A549 (cell line): Measurements from ENCODE around the gene SCUBE3. TPM values are rescaled to one million over a fixed set of nuclear protein-coding genes. Genes with fewer than 3 reads are reported as not detected.

Source experiments
- ATAC-seq, 2 experiments: fragments of 200-7000 bp in 1 of 2; fragments of >200 bp in 1 of 2; cut with Nextera tagmentation in 1 of 2; cut with Tn5 transposase in 1 of 2; 3 replicates each; pipeline versions ENCODE4 v1.8.0 to v1.9.1; 2018 to 2020; ENCODE audit warnings: mild to moderate bottlenecking in 1 of 2, moderate library complexity in 1 of 2
- CTCF ChIA-PET: fragments of 300-600 bp; sonication (Branson Sonifier 250); formaldehyde crosslinking; extraction: SDS; loops from one replicate; lab custom pipeline; 2021; ENCODE audit warnings: antibody characterized with exemption, inconsistent platforms; lab: Yijun Ruan, JAX
- POLR2A ChIA-PET: fragments of 350-600 bp; formaldehyde crosslinking; extraction: SDS; loops from one replicate; lab custom pipeline; 2021; ENCODE audit warnings: antibody characterized with exemption, inconsistent platforms; lab: Yijun Ruan, JAX
- DNase-seq, 2 experiments: peaks; one replicate each; pipeline versions ENCODE4 v3.0.0 to v3.0.0-alpha.2; 2011 to 2016; ENCODE audit warnings: low read depth in 1 of 2, low spot score in 1 of 2
- FAIRE-seq: peaks from 2 replicates; lab custom pipeline; 2011; peaks lifted over from hg19 to GRCh38; lab: Jason Lieb, UNC
- H3K27ac ChIP-seq, 2 experiments: fragments of >200 bp; sonication (Bioruptor Twin); formaldehyde crosslinking; 3 replicates each; pipeline ENCODE4 v1.5.1; 2016 to 2017
- H3K4me1 ChIP-seq: fragments of >200 bp; sonication (Bioruptor Twin); formaldehyde crosslinking; 3 replicates; pipeline ENCODE4 v1.6.1; 2016
- H3K4me2 ChIP-seq: fragments of >200 bp; sonication (Bioruptor Twin); formaldehyde crosslinking; 3 replicates; pipeline ENCODE4 v1.6.1; 2016
- H3K4me3 ChIP-seq: fragments of >200 bp; sonication (Bioruptor Twin); formaldehyde crosslinking; 3 replicates; pipeline ENCODE4 v1.5.1; 2016
- H3K9me3 ChIP-seq: fragments of >200 bp; sonication (Bioruptor Twin); formaldehyde crosslinking; 3 replicates; pipeline ENCODE4 v1.6.1; 2016
- BCL3 ChIP-seq: fragments of >200 bp; sonication (Bioruptor Twin); formaldehyde crosslinking; IDR thresholded peaks from 3 replicates; pipeline ENCODE4 v1.6.1; 2016
- CEBPB ChIP-seq, 2 experiments: fragments of >200 bp in 1 of 2; sonication (Bioruptor Twin) in 1 of 2; formaldehyde crosslinking in 1 of 2; IDR thresholded peaks; 2 replicates each; pipeline ENCODE4 v1.6.1; 2012 to 2016
- CHD2 ChIP-seq: fragments of 150-350 bp; IDR thresholded peaks from 2 replicates; pipeline ENCODE4 v1.6.1; 2014; ENCODE audit warnings: low read length; ENCODE audit not compliant: partially characterized antibody
- CHD4 ChIP-seq: fragments of 200-600 bp; sonication (generic); IDR thresholded peaks from 2 replicates; pipeline ENCODE4 v1.6.1; 2016; ENCODE audit warnings: antibody characterized with exemption, mild to moderate bottlenecking, borderline replicate concordance
- CTCF ChIP-seq: fragments of >200 bp; sonication (Bioruptor Twin); formaldehyde crosslinking; IDR thresholded peaks from 3 replicates; pipeline ENCODE4 v1.5.1; 2016
- E2F6 ChIP-seq: IDR thresholded peaks from 2 replicates; pipeline ENCODE4 v1.6.1; 2012; ENCODE audit warnings: low read depth, borderline replicate concordance
- EHF ChIP-seq: fragments of 250-450 bp; sonication (Bioruptor Pico); IDR thresholded peaks from 2 replicates; pipeline ENCODE4 v1.5.0; 2020; ENCODE audit warnings: mild to moderate bottlenecking
- GATA3 ChIP-seq: IDR thresholded peaks from 2 replicates; pipeline ENCODE4 v1.6.1; 2012; ENCODE audit warnings: borderline replicate concordance
- HEYL ChIP-seq: fragments of 250-450 bp; sonication (Bioruptor Pico); IDR thresholded peaks from 2 replicates; pipeline ENCODE4 v1.8.0; 2021; ENCODE audit warnings: mild to moderate bottlenecking, moderate library complexity
- HOXA7 ChIP-seq: fragments of 250-450 bp; sonication (Bioruptor Pico); IDR thresholded peaks from 2 replicates; pipeline ENCODE4 v1.5.0; 2020; ENCODE audit warnings: mild to moderate bottlenecking, moderate library complexity
- HOXB5 ChIP-seq: fragments of 250-450 bp; sonication (Bioruptor Pico); IDR thresholded peaks from 2 replicates; pipeline ENCODE4 v1.5.0; 2020; ENCODE audit warnings: mild to moderate bottlenecking, moderate library complexity
- JUNB ChIP-seq: fragments of >200 bp; sonication (Bioruptor Twin); formaldehyde crosslinking; IDR thresholded peaks from 2 replicates; pipeline ENCODE4 v1.6.1; 2016
- MAX ChIP-seq: IDR thresholded peaks from 2 replicates; pipeline ENCODE4 v1.6.1; 2012
- MYC ChIP-seq: IDR thresholded peaks from 2 replicates; pipeline ENCODE4 v1.6.1; 2012; ENCODE audit warnings: mild to moderate bottlenecking, inconsistent platforms, low read length, improper control_type of control experiment, borderline replicate concordance
- NPAS2 ChIP-seq: fragments of 250-450 bp; sonication (Bioruptor Pico); IDR thresholded peaks from 2 replicates; pipeline ENCODE4 v1.8.0; 2022; ENCODE audit warnings: mild to moderate bottlenecking, moderate library complexity, borderline replicate concordance
- POLR2A ChIP-seq: IDR thresholded peaks from 2 replicates; pipeline ENCODE4 v1.6.1; 2012; ENCODE audit warnings: mild to moderate bottlenecking, low read length
- POLR2AphosphoS2 ChIP-seq: conservative IDR thresholded peaks from 2 replicates; pipeline ENCODE4 v1.6.1; 2012; ENCODE audit warnings: low read length, improper control_type of control experiment, inconsistent platforms
- RAD21 ChIP-seq, 2 experiments: fragments of >200 bp in 1 of 2; sonication (Bioruptor Twin) in 1 of 2; formaldehyde crosslinking in 1 of 2; IDR thresholded peaks in 1 of 2; conservative IDR thresholded peaks in 1 of 2; 2 replicates in 1 of 2; 3 replicates in 1 of 2; pipeline ENCODE4 v1.6.1; 2012 to 2018; ENCODE audit warnings: inconsistent platforms in 1 of 2
- RARB ChIP-seq: fragments of 250-450 bp; sonication (Bioruptor Pico); IDR thresholded peaks from 2 replicates; pipeline ENCODE4 v1.8.0; 2021; ENCODE audit warnings: mild to moderate bottlenecking, moderate library complexity
- RCOR1 ChIP-seq: fragments of 150-350 bp; IDR thresholded peaks from 2 replicates; pipeline ENCODE4 v1.6.1; 2014; ENCODE audit warnings: antibody characterized with exemption, low read length, low read depth
- REST ChIP-seq: fragments of 200-600 bp; sonication (generic); IDR thresholded peaks from 2 replicates; pipeline ENCODE4 v1.6.1; 2016; ENCODE audit warnings: antibody characterized with exemption, mild to moderate bottlenecking, moderate library complexity
- USF2 ChIP-seq: fragments of 450-650 bp; IDR thresholded peaks from 2 replicates; pipeline ENCODE4 v1.6.1; 2014; ENCODE audit warnings: antibody characterized with exemption
- ZC3H11A ChIP-seq: fragments of 450-650 bp; IDR thresholded peaks from 2 replicates; pipeline ENCODE4 v1.6.1; 2014; ENCODE audit warnings: antibody characterized with exemption, mild to moderate bottlenecking
- WGBS: methylation state at CpG from one replicate; pipeline ENCODE4 v1.1.6; 2017; ENCODE audit errors: missing lambda C conversion rate; 5-methylcytosine and 5-hydroxymethylcytosine counted together
- polyA plus RNA-seq, 4 experiments: library from polyadenylated mRNA; depleted of rRNA in 3 of 4; stranded (reverse); fragments of >200 nt; fragmentation: RNase III in 1 of 4; extraction: RNeasy Plus Mini Kit Qiagen cat#74134 plus additional on column Dnase treatment in 1 of 4; gene quantifications; 2 replicates in 3 of 4; 3 replicates in 1 of 4; pipeline ENCODE4 v1.2.3, GENCODE V29; 2011 to 2017

The SCUBE3 gene
- polyA plus RNA-seq, 2 of the 4 experiments (the other 2 are of a cell fraction): 0.06 to 0.13 TPM

GRCh38 chr6:35209081-35209480 is 4.7 kb upstream of the SCUBE3 start:
- CTCF ChIA-PET: interaction anchor here (1.0 to 15.3 kb wide), 4 partner anchors 31 to 600 kb away, joined by 4 to 206 read pairs (median 32); no protein-coding TSS in a partner anchor
- no peak for ATAC-seq

GRCh38 chr6:35209622-35210247 is 4.0 kb upstream of the SCUBE3 start:
- H3K4me2 ChIP-seq: no peak overlapping the region
- no peak for TF ChIP-seq CHD2
- no peak for TF ChIP-seq HOXB5 (CRISPR knock-in tag)
- TF ChIP-seq E2F6: no peak
- TF ChIP-seq REST: no peak
- TF ChIP-seq HOXA7 (CRISPR knock-in tag): no peak
- no peak for TF ChIP-seq HEYL (CRISPR knock-in tag)
- no peak for TF ChIP-seq BCL3
- no peak for TF ChIP-seq RCOR1
- no peak for TF ChIP-seq CEBPB (IDR thresholded peaks at IDR 0.05)
- TF ChIP-seq, all 56 proteins: peak for 0
- no peaks in the 10 kb centered on the region for H3K4me1 ChIP-seq
- ATAC-seq: no peak
- H3K4me3 ChIP-seq: no peak overlapping the region
- FAIRE-seq: no peak
- POLR2A ChIA-PET: no interaction called here
- H3K27ac ChIP-seq: no peak overlapping the region
- no peaks in the 10 kb centered on the region for H3K9me3 ChIP-seq
- no peak for DNase-seq
- CTCF ChIA-PET: interaction anchor here (1.0 to 15.3 kb wide), 4 partner anchors 32 to 601 kb away, joined by 4 to 206 read pairs (median 5); no protein-coding TSS in a partner anchor
- 85% methylated on average over 1 of the region's 2 CpGs for WGBS

More at GRCh38 chr6:35209081-35209480, 4.7 kb upstream of the SCUBE3 start:
- Histone ChIP-seq H3K4me3 (no peak overlapping the region), H3K4me2 (no peak overlapping the region), H3K9me3 (no peaks in the 10 kb centered on the region), H3K4me1 (no peaks in the 10 kb centered on the region), H3K27ac (no peak overlapping the region)
- FAIRE-seq (no peak), DNase-seq (no peak)
- WGBS: 60% methylated on average over 1 of the region's 1 CpG
- TF ChIP-seq NPAS2 (CRISPR knock-in tag) (no peak), MAX (no peak), RAD21 (conservative IDR thresholded peaks at IDR 0.05 in 1 of 2, IDR thresholded peaks at IDR 0.05 in 1 of 2) (no peak), ZC3H11A (no peak), GATA3 (no peak), RCOR1 (no peak), JUNB (no peak), E2F6 (no peak), RARB (CRISPR knock-in tag) (no peak), MYC (no peak), CHD4 (no peak), POLR2AphosphoS2 (no peak), HEYL (CRISPR knock-in tag) (no peak), USF2 (no peak), POLR2A (no peak), CTCF (no peak), HOXB5 (CRISPR knock-in tag) (no peak), EHF (no peak)
- POLR2A ChIA-PET: no interaction called here
